HL-60/S4 treated with phorbol 12-myristate 13-acetate at 8.2 ng/mL for 4 days and 3 days (cell line): Measurements from ENCODE around the gene SKOR2.

Experiments used
- in situ Hi-C: fragments of 300-500 bp; cut with MboI; formaldehyde crosslinking; loops from 2 replicates; pipeline ENCODE4 v1.15.0; 2022; ENCODE audit warnings: low sequenced_read_pairs

Gene SKOR2

GRCh38 chr18:47260120-47260923 lies 8.9 kb upstream of the SKOR2 start:
- in situ Hi-C loops, result no loop called here

DNA sequence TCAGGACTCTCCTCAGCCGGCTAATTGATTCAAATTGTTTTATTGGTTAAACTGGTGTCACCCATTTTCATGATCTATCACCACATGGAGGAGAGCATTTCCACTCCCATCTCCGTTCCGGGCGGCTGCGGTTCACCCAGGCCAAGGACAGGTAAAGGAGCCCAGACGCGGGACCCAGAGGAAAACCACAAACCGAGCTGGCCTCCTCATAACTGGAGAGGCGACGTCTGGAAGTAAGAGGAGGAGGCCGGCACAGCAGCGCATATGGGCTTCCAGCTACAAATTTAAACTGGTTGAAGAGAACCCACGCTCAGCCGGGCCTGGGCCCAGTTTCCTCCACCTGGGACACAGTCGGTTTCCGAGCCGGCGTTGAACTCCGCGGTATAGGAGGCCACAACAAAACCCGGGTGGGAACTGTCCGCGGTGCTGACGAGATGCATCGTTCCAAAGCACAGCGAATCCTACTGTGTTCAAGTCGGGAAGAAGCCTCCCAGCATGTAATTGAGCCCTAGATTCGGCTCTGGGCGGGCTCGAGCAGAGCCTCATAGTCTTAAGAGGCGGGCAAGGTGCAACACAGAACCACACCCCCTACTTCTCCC lies 3.0 kb upstream of the SKOR2 start:
- in situ Hi-C loops, result no loop called here

DNA sequence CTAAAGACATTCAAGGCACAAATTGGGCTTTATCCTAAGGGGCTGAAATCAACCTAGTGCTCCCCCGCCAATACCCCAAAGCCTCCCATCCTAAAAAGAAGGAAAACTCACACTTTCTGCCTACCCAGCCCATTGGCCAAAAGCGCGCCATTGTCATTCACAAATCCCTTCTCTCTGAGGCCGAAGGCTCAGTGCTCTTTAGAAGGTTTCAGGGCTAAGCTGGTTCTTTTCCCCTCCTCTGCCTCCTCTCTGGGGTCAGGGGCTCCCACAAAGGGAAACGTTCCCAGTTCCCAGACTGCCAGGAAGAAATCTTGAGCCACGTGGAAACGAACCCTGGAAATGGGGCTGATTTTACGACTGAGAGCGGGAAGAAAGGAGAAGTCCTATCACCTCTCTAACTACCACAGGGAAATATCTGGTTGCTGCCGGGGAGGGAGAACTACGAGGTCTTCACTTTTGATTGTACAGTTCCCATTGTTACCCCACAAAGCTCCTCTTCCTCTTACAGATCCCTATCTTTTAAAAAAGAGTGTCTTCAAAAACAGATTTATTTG lies 1.7 kb upstream of the SKOR2 start:
- in situ Hi-C loops, result no loop called here

DNA sequence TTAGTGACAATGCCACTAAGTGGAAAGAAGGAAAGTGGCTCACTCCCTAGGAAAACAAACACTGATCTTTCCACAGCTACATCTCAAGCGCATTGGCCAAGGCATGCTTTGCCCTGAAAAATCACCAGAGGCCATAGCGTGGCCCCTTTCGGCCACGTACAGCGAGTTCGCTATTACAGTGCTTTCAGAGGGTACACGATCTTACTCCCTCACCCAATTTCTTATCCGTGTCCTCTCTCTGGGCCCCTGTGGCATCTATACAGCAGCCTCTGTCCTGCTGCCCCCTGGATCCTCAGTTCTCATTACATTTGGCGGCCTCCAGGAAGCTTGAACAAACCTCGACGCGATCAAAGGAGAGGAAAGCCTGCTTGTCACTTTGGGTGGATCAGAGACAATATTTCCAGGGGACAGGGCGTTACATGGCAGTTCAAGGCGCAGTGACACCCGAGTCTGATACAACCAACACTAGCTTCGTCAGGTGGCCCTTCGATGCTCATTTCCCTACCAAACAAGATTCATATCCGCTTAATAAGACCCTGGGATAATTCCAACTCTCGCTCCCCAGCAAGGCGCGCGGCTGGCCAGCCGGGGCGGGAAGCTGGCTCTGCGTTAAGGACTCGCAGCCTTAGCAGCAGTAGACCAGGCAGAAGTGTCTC lies 941 bp downstream of the SKOR2 start:
- in situ Hi-C loops, result no loop called here

GRCh38 chr18:47249314-47249981 lies 2.0 kb downstream of the SKOR2 start:
- in situ Hi-C loops, result no loop called here

GRCh38 chr18:47248604-47249313 lies 2.7 kb downstream of the SKOR2 start:
- in situ Hi-C loops, result no loop called here

- in situ Hi-C loops, result no loop called here
Measured at GRCh38 chr18:47248115-47248603, 3.3 kb downstream of the SKOR2 start.

GRCh38 chr18:47247416-47248114 lies 3.9 kb downstream of the SKOR2 start:
- in situ Hi-C loops, result no loop called here

DNA sequence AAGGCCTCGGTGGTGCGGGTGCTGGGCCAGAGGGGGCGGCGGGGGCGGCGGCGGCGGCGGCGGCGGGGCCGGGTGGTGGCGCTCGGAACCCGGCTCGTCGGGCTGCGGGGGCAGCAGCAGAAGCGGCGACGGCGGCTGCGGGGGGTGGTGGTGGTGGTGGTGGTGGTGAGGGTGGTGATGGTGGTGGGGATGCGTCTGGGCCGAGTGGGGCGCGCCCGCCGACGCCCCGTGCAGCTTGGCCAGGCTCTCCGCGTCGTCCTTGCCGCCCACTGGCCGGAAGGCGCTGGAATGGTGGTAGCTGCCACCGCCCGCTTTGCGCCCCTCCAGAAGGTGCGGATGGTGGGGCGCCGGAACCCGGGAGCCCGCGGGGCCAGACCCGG lies 4.4 kb downstream of the SKOR2 start:
- in situ Hi-C loops, result no loop called here

DNA sequence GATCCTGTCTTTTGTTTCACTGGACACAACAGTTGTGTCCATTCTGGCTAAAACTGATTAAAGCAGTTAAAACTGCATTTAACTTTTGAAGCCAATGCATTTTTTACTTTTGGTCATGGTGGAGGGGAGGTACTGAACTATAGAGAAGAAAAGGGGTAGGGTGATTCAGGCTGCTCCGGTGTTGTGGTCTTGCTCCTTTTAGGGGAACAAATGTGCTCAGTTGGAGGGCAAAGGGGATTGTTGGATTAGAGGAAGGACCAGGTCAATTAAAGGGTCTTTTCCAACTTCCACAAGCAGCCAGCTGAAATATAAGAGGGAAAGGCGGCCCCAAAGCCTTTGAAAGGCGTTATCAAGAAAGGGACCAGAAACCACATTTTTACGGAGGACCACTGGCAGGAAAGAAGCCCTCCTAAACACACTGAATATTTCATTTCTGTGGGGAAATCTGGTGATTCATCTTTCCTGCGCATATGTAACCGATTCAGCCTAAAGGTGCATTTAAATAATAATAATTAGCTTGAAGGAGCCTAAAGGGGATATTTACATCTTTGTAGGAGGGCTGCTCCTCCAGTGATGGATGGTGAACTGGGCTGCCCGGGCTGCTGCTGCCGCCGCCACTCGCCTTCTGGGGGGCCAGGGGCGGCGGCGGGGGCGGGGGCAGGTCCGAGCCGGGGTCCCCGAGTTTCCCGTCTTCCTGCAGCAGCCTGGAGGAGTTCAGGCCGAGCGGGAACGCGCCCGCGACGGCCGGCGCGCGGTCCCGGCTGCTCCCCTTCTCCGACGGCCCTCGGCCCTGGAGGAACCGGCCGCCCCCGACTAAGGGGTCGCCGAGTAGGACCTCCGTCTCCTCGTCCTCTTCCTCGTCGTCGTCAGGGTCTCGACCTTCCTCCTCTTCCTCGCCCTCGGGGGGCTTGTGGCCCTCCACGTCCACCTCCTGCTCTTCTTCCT lies 5.2 kb downstream of the SKOR2 start:
- in situ Hi-C loops, result no loop called here

- in situ Hi-C loops, result no loop called here
Measured at GRCh38 chr18:47244086-47244485, 7.4 kb downstream of the SKOR2 start.

GRCh38 chr18:47235096-47235495 lies 16.4 kb downstream of the SKOR2 start:
- in situ Hi-C loops, result no loop called here

DNA sequence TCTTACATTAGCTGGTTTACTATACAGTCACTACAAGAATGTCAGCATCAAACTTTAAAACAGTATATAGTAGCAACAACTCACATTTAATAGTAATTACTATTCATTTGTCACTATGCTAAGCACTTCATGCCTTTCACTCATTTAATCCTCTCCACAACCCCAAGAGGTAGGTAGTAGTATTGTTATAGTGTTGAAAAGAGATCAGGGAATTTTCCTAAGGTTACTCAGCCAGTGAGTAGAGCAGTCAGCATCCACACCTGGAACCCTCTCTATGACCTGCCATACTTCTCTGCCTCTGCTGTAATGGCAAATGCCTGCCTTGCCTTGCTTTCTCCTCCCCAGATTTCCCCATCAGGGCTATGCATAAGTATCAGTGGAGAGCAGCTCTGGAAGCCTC lies 24.8 kb downstream of the SKOR2 start:
- in situ Hi-C loops, result no loop called here

GRCh38 chr18:47215554-47216138 lies 35.8 kb downstream of the SKOR2 start:
- in situ Hi-C loops, result no loop called here

GRCh38 chr18:47209171-47209570 lies 42.3 kb downstream of the SKOR2 start:
- in situ Hi-C loops, result no loop called here

GRCh38 chr18:47206945-47207637 lies 44.4 kb downstream of the SKOR2 start:
- in situ Hi-C loops, result no loop called here

- in situ Hi-C loops, result no loop called here
Measured at GRCh38 chr18:47204908-47205522, 46.4 kb downstream of the SKOR2 start.
